ENCODE data around the gene FKBP1A. TPM values are rescaled to one million over a fixed set of nuclear protein-coding genes. Genes with fewer than 3 reads are reported as not detected.

FKBP1A gene
- polyA plus RNA-seq, 4 donors = 320 to 413 (median 378) TPM

- DNase-seq (ENCODE audit: low read depth in 4 of 4, low spot score in 3 of 4) = no peak
Measured at GRCh38 chr20:1335961-1336698, 56.7 kb downstream of the FKBP1A start.

- no peak for DNase-seq (ENCODE audit: low read depth in 4 of 4, low spot score in 3 of 4)
Measured at GRCh38 chr20:1334761-1335160, 58.1 kb downstream of the FKBP1A start.

DNA sequence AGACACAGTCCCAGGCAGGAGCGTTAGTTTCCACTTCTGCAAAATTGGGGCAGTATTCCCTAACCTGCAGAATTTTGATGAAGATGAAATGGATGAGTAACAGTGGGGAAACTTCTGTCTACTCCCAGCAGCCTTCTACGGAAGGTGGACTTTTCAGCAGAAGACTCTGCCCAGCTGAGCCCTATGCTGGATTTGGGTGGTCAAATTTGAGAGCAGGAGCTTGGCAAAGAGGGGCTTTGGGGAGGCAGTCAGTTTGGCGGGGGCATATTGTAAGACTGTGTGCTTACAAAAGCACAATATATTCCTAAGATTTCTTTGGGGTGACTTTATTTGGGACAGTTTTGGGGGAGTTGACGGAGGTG lies 58.5 kb downstream of the FKBP1A start:
- no peak for DNase-seq (ENCODE audit: low read depth in 4 of 4, low spot score in 3 of 4)

- DNase-seq (ENCODE audit: low read depth in 4 of 4, low spot score in 3 of 4) = no peak
Measured at GRCh38 chr20:1333462-1334369, 59.1 kb downstream of the FKBP1A start.

DNA sequence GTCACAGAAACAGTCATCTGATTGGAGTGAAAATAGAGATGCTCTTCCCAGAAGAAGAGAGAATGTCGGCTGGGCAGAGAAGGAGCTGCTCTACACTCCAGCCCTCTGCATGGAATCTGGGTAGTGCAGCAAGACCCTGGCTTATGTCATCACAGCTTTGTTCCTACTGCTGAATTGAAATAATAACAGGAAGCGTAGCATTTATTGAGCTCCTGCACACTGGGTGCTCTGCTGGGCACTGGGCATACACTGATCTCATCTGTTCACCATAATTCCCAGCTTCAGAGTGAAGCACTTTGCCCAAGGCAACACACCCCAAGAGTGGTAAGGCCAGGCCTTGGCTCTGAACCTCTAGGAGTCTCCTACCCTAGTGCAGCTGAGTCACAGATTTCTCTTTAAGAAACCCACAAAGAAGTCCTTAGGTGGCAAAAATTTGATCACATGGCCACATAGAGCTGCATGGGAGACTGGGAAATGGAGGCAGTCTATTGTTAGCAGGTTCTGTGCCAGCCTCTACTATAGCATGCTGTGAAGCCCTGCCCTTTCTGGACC lies 60.0 kb downstream of the FKBP1A start:
- DNase-seq (ENCODE audit: low read depth in 4 of 4, low spot score in 3 of 4) = no peak

- no peak for DNase-seq (ENCODE audit: low read depth in 4 of 4, low spot score in 3 of 4)
Measured at GRCh38 chr20:1331801-1332453, 60.9 kb downstream of the FKBP1A start.

GRCh38 chr20:1331101-1331500 lies 61.8 kb downstream of the FKBP1A start:
- DNase-seq (ENCODE audit: low read depth in 4 of 4, low spot score in 3 of 4) = no peak

GRCh38 chr20:1330075-1330830 lies 62.6 kb downstream of the FKBP1A start:
- DNase-seq (ENCODE audit: low read depth in 4 of 4, low spot score in 3 of 4) = no peak

GRCh38 chr20:1328680-1329330 lies 64.0 kb downstream of the FKBP1A start, which contains the start of gene SDCBP2:
TSS of gene SDCBP2 (minus strand) at chr20:1329139. CDS start at chr20:1320416, 8,723 bp downstream.
- no peak for DNase-seq (ENCODE audit: low read depth in 4 of 4, low spot score in 3 of 4)

DNA sequence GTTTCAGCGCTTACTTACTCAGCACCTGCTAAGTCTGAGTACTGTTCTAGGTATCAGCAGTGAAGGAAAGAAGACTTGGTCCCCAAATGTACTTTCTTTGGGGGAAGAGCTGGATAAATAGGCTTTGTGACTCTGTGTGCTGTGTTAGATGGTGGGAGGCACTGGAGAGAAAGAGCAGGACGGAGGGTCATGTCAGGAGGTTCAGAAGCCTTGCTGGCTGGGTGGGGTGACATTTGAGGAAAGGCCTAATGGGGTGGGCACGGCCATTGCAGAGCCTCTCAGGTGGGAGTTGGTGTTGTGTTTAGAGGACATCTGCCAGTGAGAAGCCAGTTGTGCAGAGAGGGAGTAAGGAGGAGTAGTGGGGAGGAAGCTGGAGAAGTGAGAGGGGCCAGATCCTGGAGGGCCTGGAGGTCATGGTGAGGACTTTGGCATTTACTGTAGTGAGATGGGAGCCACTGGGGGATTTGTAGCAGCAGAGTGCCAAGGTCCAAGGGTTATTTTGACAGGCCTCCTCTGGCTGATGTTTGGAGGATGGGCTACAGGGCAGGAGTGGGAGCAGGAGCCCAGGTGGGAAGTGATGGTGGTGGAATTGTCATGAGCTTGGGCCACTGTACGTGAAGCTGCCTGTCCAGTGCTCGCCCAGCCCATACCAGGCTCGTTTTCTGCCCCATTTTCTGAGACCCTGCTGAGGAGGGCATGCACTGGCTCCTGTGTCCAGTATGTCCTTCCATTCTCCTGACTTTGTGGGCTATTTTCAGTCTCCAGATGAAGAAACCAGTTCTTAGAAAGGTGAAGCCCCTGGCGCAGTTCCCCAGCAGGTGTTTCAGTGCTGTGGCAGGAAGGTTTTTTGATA lies 64.8 kb downstream of the FKBP1A start:
- DNase-seq (ENCODE audit: low read depth in 4 of 4, low spot score in 3 of 4) = no peak

DNA sequence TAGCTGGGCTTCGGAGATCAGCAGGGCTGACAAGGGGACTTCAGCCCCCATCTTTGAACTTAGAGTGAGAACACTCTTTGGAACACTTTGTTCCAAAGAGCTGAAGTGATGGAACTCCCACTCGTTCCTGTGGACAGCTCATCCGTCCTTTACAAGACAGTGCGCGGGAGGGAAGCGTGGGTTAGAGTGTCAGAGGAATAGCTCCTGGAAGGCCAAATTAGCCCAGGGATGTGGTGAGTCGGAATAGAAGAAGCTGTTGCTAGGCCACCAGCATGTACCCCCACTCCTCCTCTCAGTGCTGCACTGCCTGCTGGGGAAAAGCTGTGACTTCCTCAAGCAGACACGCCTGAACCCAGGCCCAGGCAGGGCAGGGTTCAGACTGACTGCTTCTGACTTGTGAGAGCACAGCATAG lies 65.6 kb downstream of the FKBP1A start:
- DNase-seq (ENCODE audit: low read depth in 4 of 4, low spot score in 3 of 4) = no peak

DNA sequence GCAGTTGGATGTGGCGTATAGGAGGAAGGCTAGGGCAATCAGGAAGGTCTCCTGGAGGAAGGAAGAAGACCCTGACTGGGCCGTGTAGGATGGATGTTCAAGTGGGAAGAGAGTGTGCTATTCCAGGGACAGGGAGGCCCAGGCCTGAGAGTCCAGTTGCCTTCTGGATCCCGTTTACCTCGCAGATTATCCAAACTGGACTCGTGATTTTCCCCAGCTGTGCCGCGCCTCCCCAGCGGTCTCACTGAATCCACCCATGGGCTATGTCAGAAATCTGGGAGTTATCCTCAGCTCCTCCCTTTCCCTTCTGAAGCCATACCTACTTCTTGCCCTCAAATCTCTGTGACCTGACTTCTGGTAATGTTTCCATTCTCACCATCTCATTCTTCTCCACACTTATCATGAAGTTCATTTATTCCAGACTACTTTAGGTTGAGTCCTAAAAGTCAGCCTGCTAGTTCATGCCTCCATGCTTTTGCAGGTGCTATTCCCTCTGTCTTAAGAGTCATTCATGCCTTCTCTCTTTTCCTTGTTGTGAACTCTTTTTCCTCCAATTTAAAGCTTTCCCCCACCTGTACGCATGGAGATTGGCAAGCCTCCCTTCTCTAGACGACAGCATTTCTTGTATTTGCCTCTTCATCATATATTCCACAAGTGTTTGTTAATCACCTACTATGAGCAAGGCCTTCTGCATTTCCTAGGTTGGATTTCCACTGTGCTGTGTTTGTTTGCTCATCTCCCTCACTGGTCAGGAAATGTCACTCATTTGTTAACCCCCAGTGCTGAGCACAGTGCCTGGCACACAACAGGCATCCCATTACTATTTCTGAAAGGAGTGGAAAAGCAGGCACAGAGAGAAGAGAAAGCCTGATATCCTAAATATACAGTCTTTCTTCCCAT lies 66.6 kb downstream of the FKBP1A start:
- DNase-seq (ENCODE audit: low read depth in 4 of 4, low spot score in 3 of 4) = peak in 1 of 4 donors; percentile 31

DNA sequence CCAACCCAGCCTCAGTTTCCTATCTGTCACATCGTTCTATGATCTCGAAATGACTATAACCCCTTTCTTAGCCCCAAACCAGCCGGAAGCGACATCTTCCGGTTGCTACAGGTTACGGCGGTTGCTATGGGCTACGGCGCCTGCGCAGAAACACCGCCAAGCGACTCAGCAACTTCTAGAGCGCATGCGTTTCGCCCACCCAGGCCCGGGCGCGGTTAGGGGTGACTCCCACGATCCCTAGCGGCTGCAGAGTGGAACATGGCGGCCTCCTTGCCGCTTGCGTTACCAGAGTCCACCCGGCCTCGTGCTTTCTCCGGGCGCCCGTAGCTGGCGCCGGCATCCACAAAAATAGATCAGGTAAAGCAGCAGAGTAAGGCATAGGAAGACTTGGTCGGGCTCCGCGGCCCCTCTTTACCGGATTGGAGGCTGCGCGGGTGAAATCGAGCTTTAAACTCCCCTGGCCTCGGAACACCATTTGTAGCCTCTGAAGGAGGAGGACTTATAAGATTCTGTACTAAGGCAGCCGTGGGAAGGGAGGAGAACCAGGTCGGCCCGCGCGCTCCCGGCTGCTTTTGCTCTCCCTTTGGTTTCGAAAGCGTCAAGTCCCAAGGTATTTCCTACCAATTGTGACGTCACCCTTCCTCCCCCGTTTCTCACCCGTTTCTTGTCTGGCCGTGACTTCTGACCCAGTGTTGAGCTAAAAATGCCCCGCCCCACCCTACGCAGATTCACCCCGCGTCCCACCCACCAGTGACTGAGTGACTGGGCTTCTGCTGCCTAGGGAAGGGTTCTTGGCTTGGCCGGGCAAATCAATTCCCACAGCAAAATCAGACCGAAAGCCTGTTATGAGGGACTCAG lies 67.5 kb downstream of the FKBP1A start:
- DNase-seq (ENCODE audit: low read depth in 4 of 4, low spot score in 3 of 4) = peak; percentile 84 to 92 (median 88)

GRCh38 chr20:1324598-1325172 lies 68.2 kb downstream of the FKBP1A start:
- DNase-seq (ENCODE audit: low read depth in 4 of 4, low spot score in 3 of 4) = no peak

DNA sequence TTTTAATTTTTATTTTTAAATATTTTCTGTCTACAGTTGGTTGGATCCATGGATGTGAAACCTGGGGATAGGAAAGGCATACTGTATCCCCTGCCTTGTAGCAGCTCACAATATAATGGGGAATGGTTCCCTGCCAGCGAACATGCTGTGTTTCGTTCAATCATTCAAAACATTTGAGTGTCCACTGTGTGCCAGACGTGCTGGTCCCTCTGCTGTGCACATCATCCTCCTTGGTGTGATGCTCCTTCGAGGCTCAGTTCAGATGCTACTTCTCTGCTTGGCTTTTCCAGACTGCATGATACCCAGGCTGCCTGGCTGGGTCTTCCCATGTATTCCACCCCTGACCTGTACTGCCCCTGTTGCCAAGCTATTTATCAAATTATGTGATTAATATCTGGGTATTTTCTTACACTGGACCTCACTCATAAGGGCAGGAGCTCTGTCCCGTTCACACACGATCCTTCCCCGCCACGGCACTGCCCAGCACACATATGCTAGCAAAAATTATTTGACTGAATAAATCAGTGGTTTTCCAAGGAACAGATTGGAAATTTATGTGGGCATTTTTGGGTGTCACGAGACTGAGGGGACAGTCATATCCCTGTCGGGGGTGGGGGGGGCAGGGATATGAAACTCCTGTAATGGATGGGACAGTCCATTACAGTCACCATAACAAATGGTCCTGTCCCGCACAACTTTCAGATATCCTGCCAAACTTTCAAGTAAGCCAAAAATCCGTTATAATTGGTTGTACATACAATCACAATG lies 68.8 kb downstream of the FKBP1A start:
- no peak for DNase-seq (ENCODE audit: low read depth in 4 of 4, low spot score in 3 of 4)

DNA sequence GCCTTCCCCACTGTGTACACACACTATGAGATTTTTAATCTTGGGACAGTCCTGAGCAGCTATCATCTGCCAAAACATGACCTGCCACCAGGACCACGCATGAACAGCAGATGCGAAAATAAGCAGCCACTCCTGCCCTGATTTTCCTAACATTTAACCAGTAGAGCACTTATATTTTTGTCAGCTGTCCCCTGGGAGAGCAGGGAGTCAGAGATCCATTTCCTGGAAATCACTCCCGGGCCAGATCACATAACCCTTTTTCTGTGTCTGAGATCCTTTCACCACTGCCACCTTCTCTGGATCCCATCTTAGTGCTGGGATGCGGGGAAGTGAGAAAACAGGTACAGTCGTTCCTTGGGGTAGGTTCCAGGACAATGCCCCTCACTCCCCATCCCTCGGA lies 69.6 kb downstream of the FKBP1A start:
- no peak for DNase-seq (ENCODE audit: low read depth in 4 of 4, low spot score in 3 of 4)

Data from left renal pelvis (tissue), 4 donors.